HepG2 (cell line): Measurements from ENCODE around the gene ZNF213. TPM values are rescaled to one million over a fixed set of nuclear protein-coding genes. Genes with fewer than 3 reads are reported as not detected.

Experiments
- ATAC-seq: fragments of 200-7000 bp; cut with Tn5 transposase; 3 replicates; pipeline ENCODE4 v1.9.1; 2020; ENCODE audit warnings: mild to moderate bottlenecking, moderate library complexity
- BruUV-seq: library from RNA; stranded (reverse); fragments of 400-500 nt; replicated peaks from 2 replicates; lab custom pipeline; 2021; lab: Mats Ljungman, UMichigan
- CTCF ChIA-PET: fragments of 300-600 bp; formaldehyde crosslinking; extraction: SDS; loops from one replicate; lab custom pipeline; 2021; ENCODE audit warnings: low total read pairs, inconsistent platforms, low intra/inter-chr PET ratio; lab: Yijun Ruan, JAX
- POLR2A ChIA-PET: fragments of 350-600 bp; sonication (Branson Sonifier 250); formaldehyde crosslinking; loops from one replicate; lab custom pipeline; 2020; ENCODE audit warnings: antibody characterized with exemption, inconsistent platforms; lab: Yijun Ruan, JAX
- DNase-seq: peaks from one replicate; pipeline ENCODE4 v3.0.0-alpha.2; 2015; ENCODE audit warnings: low spot score
- FAIRE-seq: peaks from 3 replicates; lab custom pipeline; 2011; peaks lifted over from hg19 to GRCh38; lab: Jason Lieb, UNC
- H2AFZ ChIP-seq: one replicate; pipeline ENCODE4 v1.6.1; 2011; ENCODE audit warnings: low read length, inconsistent platforms
- H3K27ac ChIP-seq: fragments of 300-600 bp; 3 replicates; pipeline ENCODE4 v1.8.0; 2011; ENCODE audit warnings: mixed run types, mild to moderate bottlenecking, mixed read lengths, low read length, inconsistent platforms; ENCODE audit not compliant: insufficient read depth; ENCODE audit errors: extremely low read length
- H3K27me3 ChIP-seq, 2 experiments: fragments of 200-600 bp in 1 of 2; 2 replicates in 1 of 2; 3 replicates in 1 of 2; pipeline versions ENCODE4 v1.6.0 to v1.8.0; 2011; ENCODE audit warnings: low read length in 2 of 2, mild to moderate bottlenecking in 2 of 2, moderate library complexity in 2 of 2, inconsistent platforms in 1 of 2; ENCODE audit not compliant: insufficient read depth in 2 of 2, control insufficient read depth in 1 of 2
- H3K36me3 ChIP-seq, 2 experiments: fragments of 200-600 bp in 1 of 2; replicated peaks in 1 of 2; 2 replicates in 1 of 2; 3 replicates in 1 of 2; pipeline versions ENCODE4 v1.5.1 to v1.8.0; 2011; ENCODE audit warnings: low read length in 2 of 2, inconsistent platforms in 1 of 2; ENCODE audit not compliant: insufficient read depth in 2 of 2, control insufficient read depth in 1 of 2
- H3K4me1 ChIP-seq: 2 replicates; pipeline ENCODE4 v1.5.1; 2012; ENCODE audit warnings: low read length, inconsistent platforms; ENCODE audit not compliant: insufficient read depth
- H3K4me2 ChIP-seq: 2 replicates; pipeline ENCODE4 v1.6.0; 2011; ENCODE audit warnings: low read depth, low read length, inconsistent platforms
- H3K4me3 ChIP-seq, 3 experiments: fragments of 200-600 bp in 1 of 3; sonication (generic), shearing (Covaris generic) in 1 of 3; replicated peaks in 1 of 3; 2 replicates each; pipeline ENCODE4 v1.5.1; 2011 to 2016; ENCODE audit warnings: low read length in 3 of 3, inconsistent platforms in 2 of 3, low read depth in 2 of 3, mild to moderate bottlenecking in 2 of 3, control low read depth in 1 of 3, mixed read lengths in 1 of 3; ENCODE audit not compliant: insufficient read depth in 1 of 3
- H3K79me2 ChIP-seq: one replicate; pipeline ENCODE4 v1.6.1; 2011; ENCODE audit warnings: low read length, inconsistent platforms; ENCODE audit not compliant: insufficient read depth
- H3K9ac ChIP-seq: 2 replicates; pipeline ENCODE4 v1.6.0; 2011; ENCODE audit warnings: mild to moderate bottlenecking, low read depth, low read length, inconsistent platforms; ENCODE audit not compliant: insufficient read depth
- H3K9me3 ChIP-seq: 2 replicates; pipeline ENCODE4 v1.5.1; 2012; ENCODE audit warnings: mild to moderate bottlenecking, low read length
- H4K20me1 ChIP-seq: 2 replicates; pipeline ENCODE4 v1.6.0; 2011; ENCODE audit warnings: inconsistent platforms, mild to moderate bottlenecking, low read length, moderate library complexity; ENCODE audit not compliant: insufficient read depth
- BCLAF1 ChIP-seq: fragments of 450-650 bp; IDR thresholded peaks from 2 replicates; pipeline ENCODE4 v1.6.1; 2017; ENCODE audit warnings: mild to moderate bottlenecking
- CENPX ChIP-seq: sonication (generic); formaldehyde crosslinking; IDR thresholded peaks from 2 replicates; pipeline ENCODE4 v1.9.0; 2021; ENCODE audit warnings: mild to moderate bottlenecking, missing genetic modification reagents, moderate library complexity
- GATA4 ChIP-seq: sonication (generic); IDR thresholded peaks from 2 replicates; pipeline ENCODE4 v1.6.1; 2016; ENCODE audit warnings: antibody characterized with exemption, low read depth, borderline replicate concordance
- NR2F6 ChIP-seq, 2 experiments: IDR thresholded peaks; 2 replicates each; pipeline ENCODE4 v1.6.1; 2016; ENCODE audit warnings: antibody characterized with exemption in 1 of 2, mild to moderate bottlenecking in 1 of 2
- PHF5A ChIP-seq: IDR thresholded peaks from one replicate; pipeline ENCODE4 v1.6.1; 2018; ENCODE audit warnings: low read depth, missing genetic modification reagents; ENCODE audit not compliant: unreplicated experiment
- SYNCRIP ChIP-seq: fragments of 200-400 bp; formaldehyde crosslinking; IDR thresholded peaks from 2 replicates; pipeline ENCODE4 v1.6.1; 2018; ENCODE audit warnings: mild to moderate bottlenecking, low read depth, low read length; ENCODE audit not compliant: insufficient read depth
- UBTF ChIP-seq: sonication (generic); formaldehyde crosslinking; IDR thresholded peaks from 2 replicates; pipeline ENCODE4 v1.4.0; 2020; ENCODE audit warnings: mild to moderate bottlenecking, missing genetic modification reagents
- ZBTB38 ChIP-seq: sonication (generic); formaldehyde crosslinking; IDR thresholded peaks from 2 replicates; pipeline ENCODE4 v1.5.1; 2020; ENCODE audit warnings: mild to moderate bottlenecking, missing genetic modification reagents
- ZNF253 ChIP-seq: sonication (generic); formaldehyde crosslinking; IDR thresholded peaks from 2 replicates; pipeline ENCODE4 v1.8.0; 2022; ENCODE audit warnings: mild to moderate bottlenecking, missing genetic modification reagents, borderline replicate concordance
- ZNF292 ChIP-seq: sonication (generic); formaldehyde crosslinking; IDR thresholded peaks from 2 replicates; pipeline ENCODE4 v1.8.1; 2022; ENCODE audit warnings: mild to moderate bottlenecking, low read depth, missing genetic modification reagents, borderline replicate concordance
- ZNF343 ChIP-seq: sonication (generic); formaldehyde crosslinking; IDR thresholded peaks from 2 replicates; pipeline ENCODE4 v1.4.0; 2020; ENCODE audit warnings: mild to moderate bottlenecking, missing genetic modification reagents
- ZNF362 ChIP-seq: sonication (generic); formaldehyde crosslinking; IDR thresholded peaks from 2 replicates; pipeline ENCODE4 v1.4.0; 2020; ENCODE audit warnings: missing genetic modification reagents, mild to moderate bottlenecking, borderline replicate concordance
- ZNF761 ChIP-seq: sonication (generic); formaldehyde crosslinking; conservative IDR thresholded peaks from 2 replicates; pipeline ENCODE4 v1.4.0; 2020; ENCODE audit warnings: mild to moderate bottlenecking, missing genetic modification reagents
- WGBS: methylation state at CpG from one replicate; pipeline ENCODE4 v1.1.6; 2017; ENCODE audit warnings: low lambda C conversion rate; 5-methylcytosine and 5-hydroxymethylcytosine counted together
- in situ Hi-C: cut with HindIII; loops from 2 replicates; pipeline ENCODE4 v1.10.0; 2017; ENCODE audit warnings: low pct_unique_long_range_greater_than_20kb; ENCODE audit not compliant: extremely low pct_ligation_motif_present
- intact Hi-C: fragments of 100-400 bp; cut with micrococcal nuclease; formaldehyde crosslinking; loops from one replicate; pipeline ENCODE4 v1.10.0; 2022; ENCODE audit not compliant: unreplicated experiment
- polyA plus RNA-seq, 8 experiments: library from polyadenylated mRNA; depleted of rRNA in 3 of 8; stranded (reverse) in 7 of 8; unstranded in 1 of 8; fragments of >200 nt; fragmentation: Illumina TruSeq in 4 of 8; extraction: Trizol in 4 of 8; gene quantifications; 2 replicates each; pipeline versions ENCODE4 v1.2.1 to v1.2.3, GENCODE V29; 2011 to 2016; ENCODE audit warnings: low read depth in 4 of 8, missing spikeins in 1 of 8, mixed read lengths in 1 of 8; ENCODE audit not compliant: insufficient read depth in 1 of 8
- total RNA-seq, 5 experiments: library from RNA; depleted of rRNA; stranded (reverse); fragments of >200 nt; fragmentation: Illumina TruSeq; extraction: Trizol; gene quantifications; 2 replicates each; pipeline ENCODE4 v1.2.3, GENCODE V29; 2016; ENCODE audit warnings: low read depth in 1 of 5

ZNF213 gene
- total and polyA plus RNA-seq, 2 of the 13 experiments (the other 11 are each of a cell fraction or from before 2014, with no cell fraction given), result 0.59 to 0.97 TPM

- FAIRE-seq (peak; percentile 44), ATAC-seq (peak; percentile 97), DNase-seq (peak; percentile 70)
- Histone ChIP-seq H4K20me1 (no peaks in the 10 kb centered on the region), H3K27ac (peak within 1 kb of the TSS; percentile 30), H2AFZ (peak within 1 kb of the TSS; percentile 63), H3K4me2 (peak within 1 kb of the TSS; percentile 88), H3K36me3 (peaks cover 4 to 5% of the 10 kb centered on the region in 2 experiments; a peak in 3 of 5 replicates), H3K4me3 (peak within 1 kb of the TSS; percentile 77 to 98 (median 81)), H3K9me3 (no peaks in the 10 kb centered on the region), H3K79me2 (peaks cover 11% of the 10 kb centered on the region), H3K27me3 (no peaks in the 10 kb centered on the region), H3K4me1 (peaks cover 28% of the 10 kb centered on the region), H3K9ac (peak within 1 kb of the TSS; percentile 82)
- POLR2A ChIA-PET, result interaction anchor here (1.0 to 2.1 kb wide), 4 partner anchors 22 to 53 kb away, joined by 4 to 10 read pairs (median 6); partner anchors contain the start of genes IL32 and ZNF213
- intact Hi-C loops, result no loop called here
- CTCF ChIA-PET, result no interaction called here
- 2% methylated on average over 21 of the region's 23 CpGs for WGBS
- BruUV-seq, result no TSS peak
- in situ Hi-C loops, result no loop called here
- TF ChIP-seq PHF5A (CRISPR knock-in tag) (peak; percentile 83), SYNCRIP (no peak), NR2F6 (IDR thresholded peaks at IDR 0.05) (peak; percentile 54; the same call in 1 of the 2 replicates), NR2F6 (CRISPR knock-in tag; IDR thresholded peaks at IDR 0.05) (peak; percentile 70), CENPX (no peak), GATA4 (no peak), BCLAF1 (no peak), ZNF343 (CRISPR knock-in tag) (peak; percentile 91; the same call in 1 of the 2 replicates), ZBTB38 (CRISPR knock-in tag) (peak; percentile 69; the same call in 1 of the 2 replicates), ZNF292 (CRISPR knock-in tag) (peak; percentile 21; the same call in 1 of the 2 replicates), UBTF (CRISPR knock-in tag) (peak; percentile 83), ZNF362 (CRISPR knock-in tag) (peak; percentile 56; the same call in 1 of the 2 replicates), ZNF253 (CRISPR knock-in tag) (no peak), ZNF761 (0 out of 2 replicates have a peak, but pooled peaks have one; percentile 46)
These were observed 22.6 kb upstream of the ZNF213 start, which contains the start of gene ZNF205 for GRCh38 chr16:3112058-3112880. Gene ZNF205, plus strand, starts transcription at chr16:3112586. Its CDS starts 845 bp downstream, at chr16:3113431.
